ENCODE results near the gene SBF1.

DNA sequence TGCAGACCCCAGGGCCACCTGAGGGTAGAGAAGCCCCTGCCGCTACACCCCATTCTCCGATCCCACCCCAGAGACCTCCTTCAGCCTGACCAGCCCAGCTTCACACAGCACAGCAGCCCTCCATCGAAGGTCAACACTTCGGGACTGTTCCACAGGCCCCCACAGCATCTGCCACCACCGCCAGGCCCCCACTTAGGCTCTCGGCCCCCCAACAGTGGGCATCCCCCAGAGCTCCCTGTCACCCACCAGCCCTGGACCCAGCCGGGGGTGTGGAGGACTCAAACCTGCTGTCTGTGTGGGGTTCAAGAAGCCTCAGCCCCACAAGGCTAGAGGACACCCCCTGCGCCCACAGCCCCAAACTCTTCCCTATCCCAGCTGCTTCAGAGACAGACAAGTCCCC is 6.2 kb downstream of the SBF1 start:
- TF ChIP-seq POLR2AphosphoS5 (IDR thresholded peaks at IDR 0.05; ENCODE audit: low read depth, low read length) = no peak
- TF ChIP-seq, protein P1, sequence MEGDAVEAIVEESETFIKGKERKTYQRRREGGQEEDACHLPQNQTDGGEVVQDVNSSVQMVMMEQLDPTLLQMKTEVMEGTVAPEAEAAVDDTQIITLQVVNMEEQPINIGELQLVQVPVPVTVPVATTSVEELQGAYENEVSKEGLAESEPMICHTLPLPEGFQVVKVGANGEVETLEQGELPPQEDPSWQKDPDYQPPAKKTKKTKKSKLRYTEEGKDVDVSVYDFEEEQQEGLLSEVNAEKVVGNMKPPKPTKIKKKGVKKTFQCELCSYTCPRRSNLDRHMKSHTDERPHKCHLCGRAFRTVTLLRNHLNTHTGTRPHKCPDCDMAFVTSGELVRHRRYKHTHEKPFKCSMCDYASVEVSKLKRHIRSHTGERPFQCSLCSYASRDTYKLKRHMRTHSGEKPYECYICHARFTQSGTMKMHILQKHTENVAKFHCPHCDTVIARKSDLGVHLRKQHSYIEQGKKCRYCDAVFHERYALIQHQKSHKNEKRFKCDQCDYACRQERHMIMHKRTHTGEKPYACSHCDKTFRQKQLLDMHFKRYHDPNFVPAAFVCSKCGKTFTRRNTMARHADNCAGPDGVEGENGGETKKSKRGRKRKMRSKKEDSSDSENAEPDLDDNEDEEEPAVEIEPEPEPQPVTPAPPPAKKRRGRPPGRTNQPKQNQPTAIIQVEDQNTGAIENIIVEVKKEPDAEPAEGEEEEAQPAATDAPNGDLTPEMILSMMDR (IDR thresholded peaks at IDR 0.05) = no peak
- TF ChIP-seq SMC3 (IDR thresholded peaks at IDR 0.05; ENCODE audit: low read depth, low read length) = no peak
- TF ChIP-seq, protein P2, sequence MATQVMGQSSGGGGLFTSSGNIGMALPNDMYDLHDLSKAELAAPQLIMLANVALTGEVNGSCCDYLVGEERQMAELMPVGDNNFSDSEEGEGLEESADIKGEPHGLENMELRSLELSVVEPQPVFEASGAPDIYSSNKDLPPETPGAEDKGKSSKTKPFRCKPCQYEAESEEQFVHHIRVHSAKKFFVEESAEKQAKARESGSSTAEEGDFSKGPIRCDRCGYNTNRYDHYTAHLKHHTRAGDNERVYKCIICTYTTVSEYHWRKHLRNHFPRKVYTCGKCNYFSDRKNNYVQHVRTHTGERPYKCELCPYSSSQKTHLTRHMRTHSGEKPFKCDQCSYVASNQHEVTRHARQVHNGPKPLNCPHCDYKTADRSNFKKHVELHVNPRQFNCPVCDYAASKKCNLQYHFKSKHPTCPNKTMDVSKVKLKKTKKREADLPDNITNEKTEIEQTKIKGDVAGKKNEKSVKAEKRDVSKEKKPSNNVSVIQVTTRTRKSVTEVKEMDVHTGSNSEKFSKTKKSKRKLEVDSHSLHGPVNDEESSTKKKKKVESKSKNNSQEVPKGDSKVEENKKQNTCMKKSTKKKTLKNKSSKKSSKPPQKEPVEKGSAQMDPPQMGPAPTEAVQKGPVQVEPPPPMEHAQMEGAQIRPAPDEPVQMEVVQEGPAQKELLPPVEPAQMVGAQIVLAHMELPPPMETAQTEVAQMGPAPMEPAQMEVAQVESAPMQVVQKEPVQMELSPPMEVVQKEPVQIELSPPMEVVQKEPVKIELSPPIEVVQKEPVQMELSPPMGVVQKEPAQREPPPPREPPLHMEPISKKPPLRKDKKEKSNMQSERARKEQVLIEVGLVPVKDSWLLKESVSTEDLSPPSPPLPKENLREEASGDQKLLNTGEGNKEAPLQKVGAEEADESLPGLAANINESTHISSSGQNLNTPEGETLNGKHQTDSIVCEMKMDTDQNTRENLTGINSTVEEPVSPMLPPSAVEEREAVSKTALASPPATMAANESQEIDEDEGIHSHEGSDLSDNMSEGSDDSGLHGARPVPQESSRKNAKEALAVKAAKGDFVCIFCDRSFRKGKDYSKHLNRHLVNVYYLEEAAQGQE (IDR thresholded peaks at IDR 0.05; ENCODE audit: low read depth, low read length) = no peak
- TF ChIP-seq TEAD4 (IDR thresholded peaks at IDR 0.05; ENCODE audit: borderline replicate concordance, insufficient read depth) = no peak
- no peak for TF ChIP-seq SIN3A (IDR thresholded peaks at IDR 0.05; ENCODE audit: borderline replicate concordance, low read depth, low read length)

Measured in SK-N-SH (cell line).